CD14-positive monocyte (primary cell): Measurements from ENCODE around the gene SEL1L3. TPM values are rescaled to one million over a fixed set of nuclear protein-coding genes. Genes with fewer than 3 reads are reported as not detected.
A peak's percentile ranks its signal among the peaks of the same experiment; 100 is the strongest.

Experiments
- DNase-seq, 3 donors: peaks; one replicate each; pipeline ENCODE4 v3.0.0-alpha.2; 2011 to 2022
- H2AFZ ChIP-seq: 2 replicates; pipeline ENCODE4 v1.6.0; 2012; ENCODE audit warnings: mild to moderate bottlenecking, low read depth, low read length, inconsistent platforms; ENCODE audit not compliant: insufficient read depth, poor library complexity, severe bottlenecking
- H3K27ac ChIP-seq, 2 donors: 1 replicate in 1 of 2; 2 replicates in 1 of 2; pipeline ENCODE4 v1.5.1; 2012 to 2013; ENCODE audit warnings: low read length in 2 of 2, control low read depth in 1 of 2, inconsistent platforms in 1 of 2, low read depth in 1 of 2, mild to moderate bottlenecking in 1 of 2
- H3K27me3 ChIP-seq, 2 donors: one replicate each; pipeline versions ENCODE4 v1.6.0 to v1.6.1; 2011 to 2013; ENCODE audit warnings: low read length in 2 of 2; ENCODE audit not compliant: control insufficient read depth in 2 of 2, insufficient read depth in 2 of 2
- H3K36me3 ChIP-seq, 2 donors: replicated peaks in 1 of 2; 1 replicate in 1 of 2; 2 replicates in 1 of 2; pipeline versions ENCODE4 v1.5.1 to v1.6.1; 2012 to 2013; ENCODE audit warnings: low read length in 2 of 2, control low read depth in 1 of 2, inconsistent platforms in 1 of 2, mild to moderate bottlenecking in 1 of 2; ENCODE audit not compliant: insufficient read depth in 2 of 2, control insufficient read depth in 1 of 2
- H3K4me1 ChIP-seq, 2 donors: 1 replicate in 1 of 2; 2 replicates in 1 of 2; pipeline versions ENCODE4 v1.5.1 to v1.6.1; 2012 to 2013; ENCODE audit warnings: low read length in 2 of 2, control low read depth in 1 of 2, inconsistent platforms in 1 of 2, mild to moderate bottlenecking in 1 of 2, moderate library complexity in 1 of 2; ENCODE audit not compliant: insufficient read depth in 2 of 2, control insufficient read depth in 1 of 2
- H3K4me2 ChIP-seq: replicated peaks from 2 replicates; pipeline ENCODE3; 2012; ENCODE audit warnings: low read length, moderate library complexity, mild to moderate bottlenecking; ENCODE audit not compliant: poor library complexity, severe bottlenecking; ENCODE audit errors: extremely low read depth
- H3K4me3 ChIP-seq, 3 experiments: fragments of 200-600 bp in 1 of 3; sonication (generic) in 1 of 3; replicated peaks in 1 of 3; 1 replicate in 2 of 3; 2 replicates in 1 of 3; pipeline ENCODE4 v1.5.1; 2011 to 2013; ENCODE audit warnings: low read length in 3 of 3, mild to moderate bottlenecking in 3 of 3, control low read depth in 2 of 3, low read depth in 2 of 3, inconsistent platforms in 1 of 3, moderate library complexity in 1 of 3
- H3K79me2 ChIP-seq: 2 replicates; pipeline ENCODE4 v1.6.0; 2012; ENCODE audit warnings: mild to moderate bottlenecking, control low read depth, inconsistent platforms, low read length, moderate library complexity; ENCODE audit not compliant: insufficient read depth
- H3K9ac ChIP-seq: 2 replicates; pipeline ENCODE4 v1.6.0; 2017; ENCODE audit warnings: low read length, mild to moderate bottlenecking; ENCODE audit not compliant: insufficient read depth, poor library complexity, severe bottlenecking
- H3K9me3 ChIP-seq, 2 donors: replicated peaks in 1 of 2; 1 replicate in 1 of 2; 2 replicates in 1 of 2; pipeline versions ENCODE4 v1.5.1 to v1.6.1; 2012 to 2013; ENCODE audit warnings: low read length in 2 of 2, control low read depth in 1 of 2; ENCODE audit not compliant: control insufficient read depth in 1 of 2, insufficient read depth in 1 of 2
- H4K20me1 ChIP-seq: 2 replicates; pipeline ENCODE4 v1.6.0; 2012; ENCODE audit warnings: mild to moderate bottlenecking, low read length, control low read depth, moderate library complexity; ENCODE audit not compliant: insufficient read depth
- H3K27ac Mint-ChIP-seq, 7 donors: one replicate each; pipeline ENCODE4 v1.8.0; 2020; ENCODE audit warnings: mild to moderate bottlenecking in 7 of 7, mixed read lengths in 7 of 7, moderate library complexity in 6 of 7, inconsistent platforms in 2 of 7
- H3K27me3 Mint-ChIP-seq, 3 donors: one replicate each; pipeline ENCODE4 v1.8.0; 2021 to 2022; ENCODE audit warnings: low read depth in 3 of 3, mild to moderate bottlenecking in 3 of 3, mixed read lengths in 3 of 3, moderate library complexity in 3 of 3, inconsistent platforms in 1 of 3
- H3K36me3 Mint-ChIP-seq, 2 donors: one replicate each; pipeline ENCODE4 v1.8.0; 2020; ENCODE audit warnings: mixed read lengths in 2 of 2, inconsistent platforms in 1 of 2, mild to moderate bottlenecking in 1 of 2
- H3K4me1 Mint-ChIP-seq: one replicate; pipeline ENCODE4 v1.8.0; 2020; ENCODE audit warnings: mild to moderate bottlenecking, mixed read lengths
- H3K4me3 Mint-ChIP-seq, 2 donors: one replicate each; pipeline ENCODE4 v1.8.0; 2020; ENCODE audit warnings: mild to moderate bottlenecking in 2 of 2, mixed read lengths in 2 of 2, moderate library complexity in 1 of 2
- H3K9me3 Mint-ChIP-seq, 7 donors: one replicate each; pipeline ENCODE4 v1.8.0; 2020 to 2022; ENCODE audit warnings: mixed read lengths in 7 of 7, mild to moderate bottlenecking in 6 of 7, moderate library complexity in 6 of 7, inconsistent platforms in 2 of 7
- WGBS: methylation state at CpG from one replicate; pipeline ENCODE4 v1.1.5; 2013; ENCODE audit warnings: missing lambda C conversion rate; ENCODE audit not compliant: insufficient coverage; 5-methylcytosine and 5-hydroxymethylcytosine counted together
- intact Hi-C, 2 donors: fragments of 100-400 bp; cut with micrococcal nuclease; formaldehyde crosslinking; loops; one replicate each; pipeline versions ENCODE4 v1.15.0 to v1.15.1; 2023
- polyA plus RNA-seq, 3 donors: library from polyadenylated mRNA; depleted of rRNA in 1 of 3; unstranded in 2 of 3; stranded (reverse) in 1 of 3; fragments of 300-500 nt in 2 of 3; fragments of >200 nt in 1 of 3; fragmentation: Illumina TruSeq in 2 of 3; gene quantifications; 1 replicate in 2 of 3; 2 replicates in 1 of 3; pipeline ENCODE4 v1.2.3, GENCODE V29; 2012 to 2021
- TF ChIP-seq, protein P1 (sequence below): fragments of 200-600 bp; IDR thresholded peaks from one replicate; pipeline ENCODE4 v1.8.0; 2022; ENCODE audit warnings: antibody characterized with exemption, mild to moderate bottlenecking

Gene SEL1L3
- polyA plus RNA-seq, 3 donors = 0.61 to 2.2 (median 1.7) TPM

DNA sequence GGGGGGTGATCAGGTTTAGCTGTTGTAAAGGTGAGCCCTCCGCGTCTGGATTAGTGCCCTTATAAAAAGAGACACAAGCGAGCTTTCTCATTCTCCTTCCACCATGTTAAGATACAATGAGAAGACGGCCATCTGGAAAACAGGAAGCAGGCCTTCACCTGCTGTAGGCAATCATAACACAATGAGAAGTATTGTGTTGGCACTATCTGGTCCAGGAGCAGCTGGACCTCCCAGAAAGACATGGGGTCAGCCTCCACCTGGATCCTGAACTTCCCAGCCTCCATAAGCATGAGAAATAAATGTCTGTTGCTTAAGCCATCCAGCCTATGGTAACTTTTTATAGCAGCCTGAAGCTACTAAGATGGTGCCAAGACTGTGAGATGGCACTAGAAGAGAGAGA is 42.6 kb upstream of the SEL1L3 start:
- 100% methylated on average over 1 of the region's 4 CpGs for WGBS
- H4K20me1 ChIP-seq = no peaks in the 10 kb centered on the region
- peaks cover 0 to 12% (median 5%) of the 10 kb centered on the region in 7 donors for H3K9me3 Mint-ChIP-seq
- H3K4me3 Mint-ChIP-seq = no peak overlapping the region
- H3K4me1 ChIP-seq = no peaks in the 10 kb centered on the region
- H3K36me3 Mint-ChIP-seq = no peaks in the 10 kb centered on the region
- no peak for DNase-seq
- H3K4me3 ChIP-seq = no peak overlapping the region
- no peaks in the 10 kb centered on the region for H3K9me3 ChIP-seq
- peak overlapping the region in 1 of 7 donors; percentile 11 for H3K27ac Mint-ChIP-seq
- H3K4me1 Mint-ChIP-seq = peaks cover 10% of the 10 kb centered on the region
- TF ChIP-seq, protein P1, sequence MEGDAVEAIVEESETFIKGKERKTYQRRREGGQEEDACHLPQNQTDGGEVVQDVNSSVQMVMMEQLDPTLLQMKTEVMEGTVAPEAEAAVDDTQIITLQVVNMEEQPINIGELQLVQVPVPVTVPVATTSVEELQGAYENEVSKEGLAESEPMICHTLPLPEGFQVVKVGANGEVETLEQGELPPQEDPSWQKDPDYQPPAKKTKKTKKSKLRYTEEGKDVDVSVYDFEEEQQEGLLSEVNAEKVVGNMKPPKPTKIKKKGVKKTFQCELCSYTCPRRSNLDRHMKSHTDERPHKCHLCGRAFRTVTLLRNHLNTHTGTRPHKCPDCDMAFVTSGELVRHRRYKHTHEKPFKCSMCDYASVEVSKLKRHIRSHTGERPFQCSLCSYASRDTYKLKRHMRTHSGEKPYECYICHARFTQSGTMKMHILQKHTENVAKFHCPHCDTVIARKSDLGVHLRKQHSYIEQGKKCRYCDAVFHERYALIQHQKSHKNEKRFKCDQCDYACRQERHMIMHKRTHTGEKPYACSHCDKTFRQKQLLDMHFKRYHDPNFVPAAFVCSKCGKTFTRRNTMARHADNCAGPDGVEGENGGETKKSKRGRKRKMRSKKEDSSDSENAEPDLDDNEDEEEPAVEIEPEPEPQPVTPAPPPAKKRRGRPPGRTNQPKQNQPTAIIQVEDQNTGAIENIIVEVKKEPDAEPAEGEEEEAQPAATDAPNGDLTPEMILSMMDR = no peak
- H2AFZ ChIP-seq = no peak overlapping the region
- no peak overlapping the region for H3K4me2 ChIP-seq
- peaks cover 0 to 1% (median 1%) of the 10 kb centered on the region in 3 donors for H3K27me3 Mint-ChIP-seq
- no peak overlapping the region for H3K27ac ChIP-seq
- H3K9ac ChIP-seq = no peak overlapping the region
- H3K27me3 ChIP-seq = no peaks in the 10 kb centered on the region
- H3K36me3 ChIP-seq = no peaks in the 10 kb centered on the region
- H3K79me2 ChIP-seq = no peaks in the 10 kb centered on the region
- intact Hi-C loops = loop anchor here in 1 of 2 donors (5.0 kb wide), 1 partner anchor 33 kb away; no protein-coding TSS in a partner anchor

DNA sequence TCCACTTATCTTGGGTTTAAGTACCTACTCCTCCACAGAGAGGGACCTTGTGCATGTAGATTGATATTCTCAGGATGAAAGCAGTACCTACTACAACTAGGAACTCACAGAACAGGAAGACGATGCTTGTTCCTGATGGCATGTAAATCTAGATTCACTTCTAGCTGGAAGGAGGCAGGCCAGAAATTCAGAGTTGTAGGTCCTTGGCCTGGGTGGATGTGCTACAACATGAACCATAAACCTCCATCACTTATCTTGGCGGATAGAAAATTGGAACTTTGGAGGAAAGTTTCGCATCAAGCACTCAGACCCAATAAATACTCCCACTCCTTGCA is 41.9 kb upstream of the SEL1L3 start:
- H3K27me3 Mint-ChIP-seq = peaks cover 0 to 1% (median 1%) of the 10 kb centered on the region in 3 donors
- intact Hi-C loops = loop anchor here in 1 of 2 donors (5.0 kb wide), 1 partner anchor 32 kb away; no protein-coding TSS in a partner anchor
- no peaks in the 10 kb centered on the region for H3K36me3 Mint-ChIP-seq
- H3K27ac Mint-ChIP-seq = peak overlapping the region in 1 of 7 donors; percentile 16
- Histone ChIP-seq H4K20me1 (no peaks in the 10 kb centered on the region), H3K79me2 (no peaks in the 10 kb centered on the region), H3K4me3 (no peak overlapping the region), H3K4me2 (no peak overlapping the region), H3K9me3 (no peaks in the 10 kb centered on the region), H3K4me1 (no peaks in the 10 kb centered on the region), H2AFZ (no peak overlapping the region), H3K27me3 (no peaks in the 10 kb centered on the region), H3K27ac (no peak overlapping the region), H3K36me3 (no peaks in the 10 kb centered on the region), H3K9ac (no peak overlapping the region)
- peaks cover 0 to 12% (median 5%) of the 10 kb centered on the region in 7 donors for H3K9me3 Mint-ChIP-seq
- H3K4me3 Mint-ChIP-seq = no peak overlapping the region
- H3K4me1 Mint-ChIP-seq = peaks cover 10% of the 10 kb centered on the region
- no CpG with 5 or more reads among the region's 3 CpGs for WGBS
- no peak for DNase-seq
- TF ChIP-seq, protein P1 = no peak
